HPDE6-E6E7 (cell line): ENCODE results near the gene DEK.
A peak's percentile ranks its signal among the peaks of the same experiment; 100 is the strongest.
"Not testable (repeated sequence)": the region's sequence is repeated elsewhere in the genome, so short reads cannot be mapped to it uniquely, and the experiment has no call there.

Experiments used
- DNase-seq: peaks from one replicate; pipeline ENCODE4 v3.0.0; 2011; ENCODE audit warnings: missing footprints; ENCODE audit errors: extremely low spot score

The DEK gene

DNA sequence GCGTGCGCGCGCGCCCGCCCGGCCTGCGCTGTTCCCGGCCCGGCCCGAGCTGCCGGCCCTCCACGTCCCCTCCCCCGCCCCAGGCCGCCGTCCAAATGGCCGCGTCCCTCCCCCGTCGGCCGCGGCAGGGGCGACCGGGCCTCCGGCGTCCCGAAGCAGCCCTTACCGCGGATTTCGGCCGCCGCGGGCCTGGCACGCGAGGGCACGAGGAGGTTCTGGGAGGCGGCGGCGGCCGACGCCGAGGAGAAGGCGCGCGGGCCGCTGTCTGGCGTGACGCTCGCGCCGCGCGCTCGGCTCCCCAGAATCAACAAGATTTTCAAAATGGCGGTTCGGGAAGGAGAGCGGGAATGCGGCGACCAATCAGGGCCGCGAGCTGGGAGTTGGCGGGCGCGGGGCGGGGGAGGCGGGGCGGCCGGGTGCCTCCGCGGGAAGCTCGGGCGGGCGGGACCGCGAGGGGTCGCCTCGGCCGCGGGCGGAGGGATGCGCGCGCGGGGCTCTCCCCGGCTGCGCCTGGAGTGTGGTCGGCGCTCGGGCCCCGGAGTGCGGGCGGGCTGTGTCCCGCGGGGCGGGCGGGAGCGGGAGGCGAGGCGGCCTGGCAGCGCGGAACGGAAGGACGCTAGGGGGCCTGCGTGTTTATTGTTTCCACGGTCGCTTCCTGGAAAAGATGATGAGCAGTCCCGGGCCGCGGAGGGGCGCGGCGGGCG lies at the start of gene DEK:
DEK (minus strand) TSS at position 312 of the 704 bp plus-strand sequence. CDS start 543 bp downstream, outside the sequence.
- DNase-seq, result peak; percentile 73

DNA sequence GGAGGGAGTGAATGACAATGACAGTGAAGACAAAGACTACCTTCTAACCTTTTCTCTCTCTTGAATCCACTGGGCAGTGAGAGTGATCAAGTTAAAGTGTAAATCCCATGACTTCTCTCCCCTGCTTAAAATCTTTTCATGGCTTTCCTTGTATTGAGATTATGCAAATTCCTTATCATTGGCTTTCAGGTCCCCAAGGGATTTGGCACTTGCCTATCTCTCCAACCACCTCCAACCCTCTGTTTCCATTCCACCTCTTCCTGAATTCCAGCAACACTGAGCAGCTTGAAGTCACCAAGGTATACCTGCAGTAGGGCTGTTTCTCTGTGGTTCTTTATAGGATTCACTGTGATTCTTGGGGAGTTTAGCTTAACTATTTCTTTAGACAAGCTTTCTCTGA lies 48.0 kb upstream of the DEK start:
- DNase-seq, result no peak

DNA sequence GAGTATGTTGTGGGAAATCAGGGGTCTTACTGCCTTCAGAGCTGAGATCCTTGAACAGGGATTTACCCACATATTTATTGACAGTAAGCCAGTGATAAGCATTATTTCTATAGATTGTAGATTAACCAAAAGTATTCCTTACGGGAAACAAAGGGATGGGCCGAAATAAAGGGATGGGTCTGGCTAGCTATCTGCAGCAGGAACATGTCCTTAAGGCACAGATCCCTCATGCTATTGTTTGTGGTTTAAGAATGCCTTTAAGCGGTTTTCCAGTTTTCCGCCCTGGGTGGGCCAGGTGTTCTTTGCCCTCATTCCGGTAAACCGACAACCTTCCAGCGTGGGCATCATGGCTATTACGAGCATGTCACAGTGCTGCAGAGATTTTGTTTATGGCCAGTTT lies 45.7 kb upstream of the DEK start:
- DNase-seq, result not testable (repeated sequence)

GRCh38 chr6:18309046-18309445 lies 44.7 kb upstream of the DEK start:
- DNase-seq, result no peak

DNA sequence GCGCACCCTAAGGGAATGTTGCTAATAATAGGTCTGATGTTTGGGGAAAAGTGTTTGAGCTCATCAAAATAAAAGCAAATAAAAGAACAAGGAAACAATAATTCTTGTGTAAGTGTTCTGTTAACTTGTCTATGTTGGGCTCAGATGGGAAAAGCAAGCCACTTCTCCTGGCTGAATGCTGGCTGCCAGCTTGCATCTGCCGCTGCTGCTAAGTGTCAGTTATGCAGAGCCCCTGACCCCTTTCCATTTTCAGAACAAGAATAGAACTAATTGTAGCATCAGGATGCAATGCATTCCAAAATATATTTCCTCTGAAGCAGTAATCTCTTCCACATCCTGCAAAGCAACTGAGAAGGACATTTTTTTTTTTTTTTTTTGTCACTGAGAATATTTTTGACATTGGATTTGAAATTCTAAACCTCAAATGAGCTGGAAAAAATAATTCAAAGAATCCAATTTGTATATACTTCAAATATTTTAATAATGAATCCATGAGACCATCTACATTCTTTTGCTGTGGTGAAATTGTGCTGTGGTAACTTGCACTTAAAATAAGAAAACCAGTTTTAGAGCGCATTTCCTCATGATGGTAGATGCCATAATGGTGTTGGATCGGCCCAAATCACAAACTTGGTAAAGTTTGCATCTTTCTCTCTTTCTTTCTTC lies 43.9 kb upstream of the DEK start:
- no peak for DNase-seq

GRCh38 chr6:18306977-18307376 lies 42.6 kb upstream of the DEK start:
- DNase-seq, result no peak

DNA sequence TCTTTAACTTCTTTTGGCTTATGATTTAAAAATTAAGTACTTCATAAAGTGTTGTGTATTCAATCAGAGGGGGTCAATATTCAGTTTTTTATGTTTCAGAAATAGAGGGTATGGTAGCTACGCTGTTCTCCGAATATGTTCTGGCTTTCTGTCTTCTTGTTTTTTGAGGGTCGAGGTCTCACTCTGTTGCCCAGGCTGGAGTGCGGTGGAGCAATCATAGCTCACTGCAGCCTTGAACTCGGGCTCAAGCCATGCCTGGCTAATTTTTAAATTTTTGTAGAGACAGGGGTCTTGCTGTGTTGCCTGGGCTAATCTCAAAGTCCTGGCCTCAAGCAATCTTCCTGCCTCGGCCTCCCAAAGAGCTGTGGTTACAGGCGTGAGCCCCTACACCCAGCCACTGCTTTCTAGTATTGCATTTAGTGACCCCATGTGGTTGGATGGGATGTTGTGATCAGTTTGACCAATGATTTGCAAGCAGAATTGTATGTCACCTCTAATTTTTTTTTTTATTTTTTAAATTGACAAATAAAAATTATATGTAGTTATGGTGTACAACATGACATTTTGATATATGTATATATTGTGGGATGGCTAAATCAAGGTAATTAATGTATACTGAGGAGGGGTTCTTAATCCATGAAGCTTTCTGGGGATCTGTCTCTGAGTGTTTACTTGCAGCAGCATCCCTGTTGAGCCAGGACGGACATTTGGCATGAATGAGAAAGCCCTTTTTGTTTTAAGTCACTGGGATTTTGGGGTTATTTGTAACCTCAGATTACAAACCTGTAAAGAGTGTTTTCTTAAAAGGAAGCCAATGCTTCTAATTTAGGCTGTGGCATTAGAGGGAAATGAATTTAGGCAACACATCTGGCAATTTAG lies 38.5 kb upstream of the DEK start:
- no peak for DNase-seq

DNA sequence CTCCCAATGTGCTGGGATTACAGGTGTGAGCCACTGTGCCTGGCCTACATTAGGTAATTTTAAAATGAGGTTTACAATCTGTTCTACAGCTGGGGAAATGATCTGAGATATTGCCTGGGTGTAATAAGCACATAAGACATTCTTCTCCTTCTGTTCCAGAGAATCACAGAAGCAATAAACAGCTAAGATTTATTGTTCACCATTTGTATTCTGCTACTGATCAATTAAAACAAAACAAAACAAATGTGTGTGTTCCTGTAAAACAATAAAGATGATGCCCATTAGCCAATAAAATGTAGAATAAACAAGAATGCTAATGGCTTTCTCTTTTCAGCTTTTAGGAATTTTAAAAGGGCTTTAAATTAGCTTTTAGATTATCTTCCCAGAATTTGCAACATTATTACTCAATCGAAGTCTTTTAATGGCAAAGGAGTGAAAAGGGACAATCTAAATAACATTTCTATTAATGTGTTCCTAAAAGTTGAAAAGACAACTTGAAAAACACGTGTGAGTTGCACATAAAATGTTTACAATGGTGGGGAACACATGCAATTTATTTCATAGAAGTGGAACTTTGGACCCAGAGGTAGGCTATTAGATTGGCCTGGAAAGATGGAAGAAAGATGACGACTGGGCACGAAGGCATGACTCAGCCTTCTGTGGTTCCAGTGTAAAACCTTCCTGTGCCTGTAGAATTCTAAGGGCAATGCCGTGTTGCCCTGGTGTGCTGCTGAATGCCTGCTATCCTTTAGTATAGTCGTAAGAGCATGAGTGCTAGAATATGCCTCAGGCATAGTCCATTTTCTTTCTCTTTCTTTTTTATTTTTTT lies 29.0 kb upstream of the DEK start:
- DNase-seq, result no peak

- no peak for DNase-seq
These were observed 25.0 kb upstream of the DEK start for GRCh38 chr6:18289283-18289682.

- DNase-seq, result no peak
These were observed 19.9 kb upstream of the DEK start for GRCh38 chr6:18284261-18284660.

DNA sequence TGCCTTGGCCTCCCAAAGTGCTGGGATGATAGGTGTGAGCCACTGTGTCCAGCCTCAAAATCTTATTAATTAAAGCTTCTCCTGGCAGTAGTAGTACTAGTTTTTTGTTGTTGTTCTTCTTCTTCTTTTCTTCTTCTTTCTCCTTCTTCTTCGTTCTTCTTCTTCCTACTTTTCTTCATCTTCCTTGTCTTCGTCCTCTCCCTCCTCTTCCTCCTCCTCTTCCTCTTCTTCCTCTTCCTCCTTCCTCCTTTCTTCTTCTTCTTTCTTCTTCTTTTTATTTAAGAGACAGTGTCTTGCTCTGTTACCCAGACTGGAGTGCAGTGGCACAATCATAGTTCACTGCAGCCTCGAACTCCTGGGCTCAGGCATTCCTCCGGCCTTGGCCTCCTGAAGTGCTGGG lies 17.2 kb upstream of the DEK start:
- no peak for DNase-seq

DNA sequence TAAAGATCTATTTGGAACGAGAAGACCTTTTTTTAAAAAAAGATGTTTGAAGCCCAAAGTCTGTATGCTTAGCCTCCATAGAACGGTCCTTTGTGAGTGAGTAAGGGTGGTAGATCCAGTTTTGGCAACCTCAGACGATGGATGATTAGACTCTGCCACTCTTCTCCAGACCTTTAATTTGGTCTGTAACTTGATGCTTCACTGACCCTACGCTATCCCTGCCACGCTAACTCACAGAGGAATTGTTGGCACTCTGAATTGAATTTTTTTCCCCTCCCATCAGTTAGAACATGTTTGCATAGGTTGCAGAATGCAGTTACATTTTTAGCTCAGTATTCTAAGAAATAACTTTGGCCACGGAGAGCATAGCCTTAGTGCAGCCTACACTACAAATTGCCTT lies 15.8 kb upstream of the DEK start:
- no peak for DNase-seq

- DNase-seq, result no peak
These were observed 15.1 kb upstream of the DEK start for GRCh38 chr6:18279422-18279821.

DNA sequence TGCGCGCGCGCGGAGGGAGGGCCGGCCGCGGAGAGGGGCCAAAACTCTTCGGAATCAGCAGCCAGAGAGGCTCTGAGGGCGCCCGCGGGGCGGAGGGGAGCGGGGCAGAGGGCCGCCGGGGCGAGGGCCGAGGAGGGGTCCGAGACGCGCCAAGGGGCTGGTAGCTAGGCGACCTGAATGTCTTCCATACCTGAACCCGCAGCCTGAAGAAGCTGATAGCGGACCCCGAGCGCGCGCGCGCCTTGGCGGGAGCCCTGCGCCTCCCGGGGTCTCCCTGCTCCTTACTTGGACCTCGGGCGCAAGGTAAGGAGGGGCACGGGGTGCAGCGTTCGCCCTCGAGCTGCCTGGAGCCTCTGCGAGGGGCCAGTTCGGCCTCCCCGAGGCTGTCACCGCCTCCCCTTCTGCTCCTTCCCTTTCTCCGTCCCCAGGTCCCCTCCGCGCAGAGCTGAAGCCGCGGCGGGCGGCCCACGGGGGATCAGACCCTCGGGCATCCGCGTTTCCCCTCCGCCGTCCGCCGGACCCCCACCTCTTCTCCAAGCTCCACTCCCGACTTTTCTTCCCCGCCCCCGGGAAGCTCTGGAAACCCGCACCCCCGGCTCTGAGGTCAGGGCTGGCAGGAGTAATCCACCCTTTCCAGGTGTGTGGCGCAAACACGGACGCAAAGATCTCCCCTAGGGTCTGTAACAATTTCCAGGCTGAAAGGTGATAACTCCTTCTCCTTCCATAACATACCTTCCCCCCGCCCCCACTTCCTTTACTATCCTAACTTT lies 13.1 kb upstream of the DEK start:
- no peak for DNase-seq

GRCh38 chr6:18276610-18277236 lies 12.4 kb upstream of the DEK start:
- no peak for DNase-seq

DNA sequence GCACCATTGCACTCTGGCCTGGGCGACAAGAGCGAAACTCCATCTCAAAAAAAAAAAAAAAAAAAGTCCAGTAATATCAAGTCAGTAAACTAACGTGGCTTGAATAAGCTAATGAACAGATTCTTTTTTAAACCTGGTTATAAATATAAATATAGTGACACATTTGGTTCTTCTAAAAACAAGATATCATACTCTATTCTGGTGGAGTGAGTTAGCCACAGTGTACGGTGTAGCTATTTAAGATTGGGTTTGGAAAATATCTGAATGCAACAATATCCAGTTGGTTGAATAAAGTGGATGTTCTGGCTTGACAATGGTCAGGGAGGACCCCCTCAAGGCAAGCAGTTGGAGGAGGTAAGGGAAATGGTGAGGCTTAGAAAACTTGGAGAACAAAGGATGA lies 5.9 kb upstream of the DEK start:
- no peak for DNase-seq

- no peak for DNase-seq
These were observed 5.4 kb upstream of the DEK start for GRCh38 chr6:18269717-18270116.

- no peak for DNase-seq
These were observed 4.9 kb upstream of the DEK start for GRCh38 chr6:18269253-18269652.

GRCh38 chr6:18268066-18268465 lies 3.7 kb upstream of the DEK start:
- DNase-seq, result no peak

DNA sequence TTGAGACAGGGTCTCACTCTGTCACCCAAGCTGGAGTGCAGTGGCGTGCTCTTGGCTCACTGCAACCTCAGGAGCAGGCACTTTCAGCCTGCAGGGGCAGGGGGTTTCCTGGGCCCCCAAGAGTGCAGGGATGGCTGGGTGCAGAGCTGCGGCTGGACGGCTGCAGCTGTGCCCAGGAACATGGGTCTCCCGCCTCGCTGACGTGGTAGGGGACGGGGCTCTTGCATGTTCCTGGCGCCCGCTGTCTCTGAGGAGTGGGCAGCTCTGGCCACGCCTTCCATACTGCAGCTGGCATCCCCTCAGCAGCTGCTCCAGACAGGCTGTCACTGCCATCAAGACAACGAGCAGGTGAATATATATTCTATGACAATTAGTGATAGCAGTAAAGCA lies 2.2 kb upstream of the DEK start:
- DNase-seq, result no peak
